Measurements from ENCODE around the gene AK3. TPM values are rescaled to one million over a fixed set of nuclear protein-coding genes. Genes with fewer than 3 reads are reported as not detected.

The AK3 gene
- total and polyA plus RNA-seq, 2 experiments from 2014 or later, result 105 to 114 TPM

- Histone ChIP-seq H3K4me3 (peak overlapping the region; percentile 51), H3K27me3 (no peaks in the 10 kb centered on the region), H3K4me1 (ENCODE audit: low read depth) (peaks cover 11% of the 10 kb centered on the region), H3K36me3 (no peaks in the 10 kb centered on the region), H3K9me3 (ENCODE audit: low read depth) (no peaks in the 10 kb centered on the region), H3K27ac (peak overlapping the region; percentile 81)
- DNase-seq (ENCODE audit: low read depth in 1 of 2, low spot score in 1 of 2), result no peak
- no peak for TF ChIP-seq CTCF (IDR thresholded peaks at IDR 0.05; ENCODE audit: low read depth, low read length)
These were observed 2.0 kb downstream of the AK3 start for GRCh38 chr9:4738866-4739586.

GRCh38 chr9:4734150-4734549, 6.9 kb downstream of the AK3 start:
- Histone ChIP-seq H3K4me3 (no peak overlapping the region), H3K4me1 (ENCODE audit: low read depth) (peaks cover 1% of the 10 kb centered on the region), H3K9me3 (ENCODE audit: low read depth) (no peaks in the 10 kb centered on the region), H3K27me3 (no peaks in the 10 kb centered on the region), H3K27ac (no peak overlapping the region), H3K36me3 (no peaks in the 10 kb centered on the region)
- no peak for DNase-seq (ENCODE audit: low read depth in 1 of 2, low spot score in 1 of 2)
- TF ChIP-seq CTCF (IDR thresholded peaks at IDR 0.05; ENCODE audit: low read depth, low read length), result no peak

- TF ChIP-seq CTCF (IDR thresholded peaks at IDR 0.05; ENCODE audit: low read depth, low read length), result no peak
- Histone ChIP-seq H3K27ac (no peak overlapping the region), H3K4me3 (no peak overlapping the region), H3K9me3 (ENCODE audit: low read depth) (no peaks in the 10 kb centered on the region), H3K36me3 (no peaks in the 10 kb centered on the region), H3K4me1 (ENCODE audit: low read depth) (no peaks in the 10 kb centered on the region), H3K27me3 (no peaks in the 10 kb centered on the region)
- DNase-seq (ENCODE audit: low read depth in 1 of 2, low spot score in 1 of 2), result no peak
These were observed 8.1 kb downstream of the AK3 start for GRCh38 chr9:4732890-4733289.

- H3K36me3 ChIP-seq, result no peaks in the 10 kb centered on the region
- H3K4me1 ChIP-seq (ENCODE audit: low read depth), result no peaks in the 10 kb centered on the region
- no peak for TF ChIP-seq CTCF (IDR thresholded peaks at IDR 0.05; ENCODE audit: low read depth, low read length)
- no peak overlapping the region for H3K27ac ChIP-seq
- no peak overlapping the region for H3K4me3 ChIP-seq
- H3K27me3 ChIP-seq, result no peaks in the 10 kb centered on the region
- DNase-seq (ENCODE audit: low read depth in 1 of 2, low spot score in 1 of 2), result no peak
- H3K9me3 ChIP-seq (ENCODE audit: low read depth), result no peaks in the 10 kb centered on the region
These were observed 13.4 kb downstream of the AK3 start for GRCh38 chr9:4727593-4727992.

- no peak for TF ChIP-seq CTCF (IDR thresholded peaks at IDR 0.05; ENCODE audit: low read depth, low read length)
- H3K27ac ChIP-seq, result no peak overlapping the region
- H3K4me3 ChIP-seq, result no peak overlapping the region
- H3K27me3 ChIP-seq, result no peaks in the 10 kb centered on the region
- H3K4me1 ChIP-seq (ENCODE audit: low read depth), result no peaks in the 10 kb centered on the region
- no peak for DNase-seq (ENCODE audit: low read depth in 1 of 2, low spot score in 1 of 2)
- no peaks in the 10 kb centered on the region for H3K36me3 ChIP-seq
- no peaks in the 10 kb centered on the region for H3K9me3 ChIP-seq (ENCODE audit: low read depth)
These were observed 15.1 kb downstream of the AK3 start for GRCh38 chr9:4725706-4726442.

All from cardiac muscle cell (in vitro differentiated cells and primary cell).